B cell (primary cell): ENCODE data around the gene COL4A6. TPM values are rescaled to one million over a fixed set of nuclear protein-coding genes. Genes with fewer than 3 reads are reported as not detected.

ENCODE experiments used
- ATAC-seq: fragments of 200-7000 bp; cut with Tn5 transposase; one replicate; pipeline ENCODE4 v1.10.0; 2021; ENCODE audit warnings: low read depth, mild to moderate bottlenecking, moderate number of reproducible peaks, moderate library complexity
- CTCF ChIA-PET: fragments of 350-600 bp; sonication (Branson Sonifier 250); formaldehyde crosslinking; loops from one replicate; lab custom pipeline; 2021; ENCODE audit warnings: antibody characterized with exemption, inconsistent platforms; lab: Charles Lee
- POLR2A ChIA-PET: fragments of 350-600 bp; sonication (Branson Sonifier 250); formaldehyde crosslinking; loops from one replicate; lab custom pipeline; 2021; ENCODE audit warnings: antibody characterized with exemption; lab: Charles Lee
- DNase-seq: peaks from one replicate; pipeline ENCODE4 v3.0.0; 2013
- H2AFZ ChIP-seq: 2 replicates; pipeline ENCODE4 v1.6.1; 2012; ENCODE audit warnings: mild to moderate bottlenecking, low read depth, low read length; ENCODE audit not compliant: insufficient read depth, poor library complexity, severe bottlenecking
- H3K27ac ChIP-seq, 2 donors: 1 replicate in 1 of 2; 2 replicates in 1 of 2; pipeline ENCODE4 v1.5.1; 2012 to 2013; ENCODE audit warnings: low read length in 2 of 2, mild to moderate bottlenecking in 2 of 2, moderate library complexity in 1 of 2
- H3K27me3 ChIP-seq, 4 experiments: fragments of 200-600 bp in 1 of 4; sonication (generic) in 1 of 4; replicated peaks in 1 of 4; 1 replicate in 2 of 4; 2 replicates in 2 of 4; pipeline versions ENCODE4 v1.6.1 to v1.7.0; 2013 to 2016; ENCODE audit warnings: low read length in 3 of 4, mild to moderate bottlenecking in 2 of 4, mixed read lengths in 1 of 4, moderate library complexity in 1 of 4; ENCODE audit not compliant: insufficient read depth in 4 of 4, control insufficient read depth in 3 of 4; ENCODE audit errors: control extremely low read depth in 1 of 4
- H3K36me3 ChIP-seq, 2 experiments: replicated peaks in 1 of 2; 1 replicate in 1 of 2; 2 replicates in 1 of 2; pipeline versions ENCODE4 v1.6.1 to v1.7.1; 2013; ENCODE audit warnings: low read length in 1 of 2; ENCODE audit not compliant: insufficient read depth in 2 of 2, control insufficient read depth in 1 of 2; ENCODE audit errors: control extremely low read depth in 1 of 2, extremely low read depth in 1 of 2
- H3K4me1 ChIP-seq, 2 donors: fragments of 200-600 bp in 1 of 2; sonication (generic) in 1 of 2; 1 replicate in 1 of 2; 2 replicates in 1 of 2; pipeline versions ENCODE4 v1.5.1 to v1.6.1; 2013 to 2017; ENCODE audit warnings: low read length in 2 of 2; ENCODE audit not compliant: control insufficient read depth in 2 of 2, insufficient read depth in 2 of 2
- H3K4me2 ChIP-seq: replicated peaks from 2 replicates; pipeline ENCODE3; 2012; ENCODE audit warnings: mild to moderate bottlenecking, low read depth, low read length; ENCODE audit not compliant: poor library complexity, severe bottlenecking
- H3K4me3 ChIP-seq, 5 experiments: fragments of 200-600 bp in 1 of 5; sonication (generic) in 1 of 5; 1 replicate in 3 of 5; 2 replicates in 2 of 5; pipeline versions ENCODE4 v1.5.1 to v1.7.0; 2011 to 2016; ENCODE audit warnings: low read length in 4 of 5, mild to moderate bottlenecking in 4 of 5, low read depth in 2 of 5, control low read depth in 1 of 5, moderate library complexity in 1 of 5; ENCODE audit not compliant: insufficient read depth in 1 of 5; ENCODE audit errors: control extremely low read depth in 1 of 5, extremely low read depth in 1 of 5
- H3K79me2 ChIP-seq: fragments of 200-600 bp; sonication (generic); one replicate; pipeline ENCODE4 v1.6.0; 2016; ENCODE audit warnings: low read length; ENCODE audit not compliant: control insufficient read depth, insufficient read depth
- H3K9ac ChIP-seq: fragments of 200-600 bp; sonication (generic); 2 replicates; pipeline ENCODE4 v1.6.1; 2017; ENCODE audit warnings: mild to moderate bottlenecking, low read length, moderate library complexity
- H3K9me3 ChIP-seq, 3 donors: one replicate each; pipeline versions ENCODE4 v1.6.1 to v1.7.1; 2013; ENCODE audit warnings: low read length in 2 of 3; ENCODE audit not compliant: control insufficient read depth in 2 of 3, insufficient read depth in 1 of 3; ENCODE audit errors: control extremely low read depth in 1 of 3
- H4K20me1 ChIP-seq: 2 replicates; pipeline ENCODE4 v1.6.0; 2012; ENCODE audit warnings: mild to moderate bottlenecking, low read length; ENCODE audit not compliant: insufficient read depth, control insufficient read depth, poor library complexity, severe bottlenecking
- H3K27ac Mint-ChIP-seq: one replicate; pipeline ENCODE4 v1.8.0; 2021; ENCODE audit warnings: mixed read lengths
- H3K27me3 Mint-ChIP-seq: one replicate; pipeline ENCODE4 v1.8.0; 2021; ENCODE audit warnings: mixed read lengths
- H3K4me1 Mint-ChIP-seq: one replicate; pipeline ENCODE4 v1.8.0; 2021; ENCODE audit warnings: mixed read lengths
- H3K4me3 Mint-ChIP-seq: one replicate; pipeline ENCODE4 v1.8.0; 2021; ENCODE audit warnings: mixed read lengths
- H3K9me3 Mint-ChIP-seq: one replicate; pipeline ENCODE4 v1.8.0; 2022; ENCODE audit warnings: mixed read lengths; ENCODE audit not compliant: insufficient read depth
- CTCF ChIP-seq: fragments of 200-600 bp; IDR thresholded peaks from one replicate; pipeline ENCODE4 v1.8.0; 2022; ENCODE audit warnings: antibody characterized with exemption, mild to moderate bottlenecking
- EZH2 ChIP-seq: IDR thresholded peaks from 2 replicates; pipeline ENCODE4 v1.6.1; 2012; ENCODE audit warnings: borderline replicate concordance, low read depth, mild to moderate bottlenecking, moderate library complexity, low read length; ENCODE audit not compliant: insufficient read depth, poor library complexity, severe bottlenecking
- WGBS: methylation state at CpG from one replicate; pipeline ENCODE4 v1.1.5; 2013; ENCODE audit warnings: missing lambda C conversion rate; ENCODE audit not compliant: insufficient coverage; 5-methylcytosine and 5-hydroxymethylcytosine counted together
- intact Hi-C: fragments of 100-400 bp; cut with micrococcal nuclease; formaldehyde crosslinking; loops from one replicate; pipeline ENCODE4 v1.10.0; 2022
- polyA plus RNA-seq: library from polyadenylated mRNA; depleted of rRNA; stranded (reverse); fragments of >200 nt; gene quantifications from 2 replicates; pipeline ENCODE4 v1.2.3, GENCODE V29; 2012
- total RNA-seq, 2 donors: library from RNA; stranded (reverse); fragments of 120-200 nt in 1 of 2; gene quantifications; 1 replicate in 1 of 2; 2 replicates in 1 of 2; pipeline versions ENCODE4 v1.2.3 to v1.2.4, GENCODE V29; 2013 to 2022

COL4A6 gene
- total and polyA plus RNA-seq, 2 donors (not counting 1 experiment from before 2014, with no cell fraction given): not detected

GRCh38 chrX:108285356-108285755 is 152.9 kb downstream of the COL4A6 start:
- ChIA-PET CTCF (no interaction called here), POLR2A (no interaction called here)
- no peak overlapping the region for H3K27ac ChIP-seq
- no peaks in the 10 kb centered on the region for H3K4me1 Mint-ChIP-seq
- DNase-seq (no peak), ATAC-seq (no peak)
- H3K27ac Mint-ChIP-seq: no peak overlapping the region
- no peaks in the 10 kb centered on the region for H3K36me3 ChIP-seq
- no peaks in the 10 kb centered on the region for H3K27me3 ChIP-seq
- no peaks in the 10 kb centered on the region for H3K4me1 ChIP-seq
- H3K9me3 ChIP-seq: no peaks in the 10 kb centered on the region
- intact Hi-C loops: no loop called here
- no peak overlapping the region for H3K4me3 ChIP-seq
- H3K4me2 ChIP-seq: no peak overlapping the region
- H2AFZ ChIP-seq: no peak overlapping the region
- H3K9me3 Mint-ChIP-seq: no peaks in the 10 kb centered on the region
- WGBS: 11% methylated on average over 2 of the region's 2 CpGs
- no peaks in the 10 kb centered on the region for H4K20me1 ChIP-seq
- no peak overlapping the region for H3K4me3 Mint-ChIP-seq
- H3K79me2 ChIP-seq: no peaks in the 10 kb centered on the region
- TF ChIP-seq EZH2: no peak
- no peak for TF ChIP-seq CTCF
- no peak overlapping the region for H3K9ac ChIP-seq
- H3K27me3 Mint-ChIP-seq: no peaks in the 10 kb centered on the region

DNA sequence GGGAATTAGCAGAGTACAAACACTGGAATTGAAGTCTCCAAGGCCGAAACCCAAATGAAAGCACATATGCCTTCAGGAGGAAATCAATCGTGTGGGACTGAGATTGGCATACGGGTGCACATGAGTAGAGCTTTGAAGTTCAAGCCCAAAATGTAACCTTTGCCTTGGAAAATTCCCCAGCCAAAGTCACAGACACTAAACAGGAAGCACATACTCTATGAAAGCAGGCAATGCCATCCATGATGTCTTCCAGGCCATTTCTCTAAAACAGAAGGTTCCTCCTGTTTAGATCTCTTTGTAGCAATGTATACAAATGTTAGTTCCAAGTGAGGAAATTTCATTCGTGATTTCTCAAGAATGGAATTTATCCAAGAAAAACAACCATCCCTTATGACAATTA is 162.5 kb downstream of the COL4A6 start:
- Mint-ChIP-seq H3K9me3 (no peaks in the 10 kb centered on the region), H3K27me3 (no peaks in the 10 kb centered on the region), H3K4me3 (no peak overlapping the region), H3K27ac (no peak overlapping the region), H3K4me1 (no peaks in the 10 kb centered on the region)
- Histone ChIP-seq H3K27me3 (peaks cover 0 to 7% (median 0%) of the 10 kb centered on the region in 4 experiments), H3K4me1 (no peaks in the 10 kb centered on the region), H3K4me2 (no peak overlapping the region), H3K4me3 (no peak overlapping the region), H3K27ac (no peak overlapping the region), H3K79me2 (no peaks in the 10 kb centered on the region), H3K36me3 (no peaks in the 10 kb centered on the region), H2AFZ (no peak overlapping the region), H3K9ac (no peak overlapping the region), H3K9me3 (no peaks in the 10 kb centered on the region), H4K20me1 (no peaks in the 10 kb centered on the region)
- intact Hi-C loops: no loop called here
- WGBS: no CpG with 5 or more reads among the region's 4 CpGs
- ChIA-PET POLR2A (no interaction called here), CTCF (no interaction called here)
- DNase-seq: no peak
- TF ChIP-seq EZH2 (no peak), CTCF (no peak)
- ATAC-seq: no peak
